Activated CD8-positive, alpha-beta memory T cell treated with anti-CD3 and anti-CD28 coated beads, Interleukin-2, amount 50 U/mL, for 1 hour (primary cell): Measurements from ENCODE around the gene C1QTNF7.

Source experiments
- DNase-seq: peaks from one replicate; pipeline ENCODE4 v3.0.0-alpha.2; 2020; ENCODE audit errors: extremely low read depth

The C1QTNF7 gene

GRCh38 chr4:15414551-15415091 is 13.2 kb upstream of the C1QTNF7 start:
- no peak for DNase-seq

DNA sequence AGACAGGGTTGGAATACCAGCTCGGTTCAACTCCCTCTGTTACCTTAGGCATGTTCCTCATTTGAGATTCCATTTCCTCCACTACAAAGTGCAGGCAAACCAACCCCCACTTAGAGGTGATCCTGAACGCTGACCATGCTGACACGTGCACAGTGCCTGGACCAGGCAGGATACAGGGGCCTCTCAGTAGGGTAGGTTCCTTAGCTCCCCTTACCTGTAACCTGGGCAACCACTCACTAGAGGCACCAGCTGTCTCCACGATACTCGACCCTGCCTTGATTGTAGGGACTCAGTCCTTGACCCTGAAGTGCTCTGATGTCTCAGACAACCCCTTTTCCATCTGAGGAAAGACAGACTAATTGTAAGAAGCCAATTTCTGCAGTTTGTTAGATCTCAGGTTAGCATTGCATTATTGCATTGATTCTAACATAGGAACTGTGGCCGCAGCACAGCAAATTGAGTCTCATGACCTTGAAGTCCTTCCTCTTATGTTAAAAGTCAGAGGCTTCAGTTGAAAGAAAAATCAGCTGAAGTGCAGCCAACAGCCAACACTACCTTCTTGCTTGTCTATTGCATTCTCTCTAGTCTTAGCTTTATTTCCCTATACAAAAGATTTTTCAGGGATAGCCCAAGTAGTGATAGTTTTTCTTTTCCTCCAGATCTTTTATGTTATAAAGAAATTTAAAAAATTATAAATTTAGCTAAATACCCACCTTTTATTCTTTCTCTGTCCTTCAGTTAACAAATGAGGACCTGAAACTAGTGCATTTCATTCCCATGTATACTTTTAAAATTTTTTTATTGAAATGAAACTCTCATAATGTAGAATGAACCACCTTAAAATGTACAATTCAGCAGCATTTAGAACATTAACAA is 11.2 kb upstream of the C1QTNF7 start:
- no peak for DNase-seq

DNA sequence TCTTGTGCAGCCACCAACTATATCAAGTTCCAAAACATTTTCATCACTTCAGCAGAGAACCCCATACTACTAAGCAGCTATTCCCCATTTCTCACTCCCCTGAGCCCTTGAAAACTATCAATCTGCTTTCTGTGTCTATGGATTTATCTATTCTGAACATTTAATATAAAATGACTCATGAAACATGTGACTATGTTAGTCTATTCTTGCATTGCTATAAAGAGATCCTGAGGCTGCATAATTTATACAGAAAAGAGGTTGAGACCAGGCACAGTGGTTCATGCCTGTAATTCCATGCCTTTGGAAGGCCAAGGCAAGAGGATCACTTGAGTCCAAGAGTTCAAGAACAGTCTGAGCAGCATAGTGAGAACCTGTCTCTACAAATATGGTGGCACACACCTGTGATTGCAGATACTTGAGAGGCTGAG is 10.6 kb upstream of the C1QTNF7 start:
- no peak for DNase-seq

GRCh38 chr4:15418956-15419355 is 8.9 kb upstream of the C1QTNF7 start:
- no peak for DNase-seq

DNA sequence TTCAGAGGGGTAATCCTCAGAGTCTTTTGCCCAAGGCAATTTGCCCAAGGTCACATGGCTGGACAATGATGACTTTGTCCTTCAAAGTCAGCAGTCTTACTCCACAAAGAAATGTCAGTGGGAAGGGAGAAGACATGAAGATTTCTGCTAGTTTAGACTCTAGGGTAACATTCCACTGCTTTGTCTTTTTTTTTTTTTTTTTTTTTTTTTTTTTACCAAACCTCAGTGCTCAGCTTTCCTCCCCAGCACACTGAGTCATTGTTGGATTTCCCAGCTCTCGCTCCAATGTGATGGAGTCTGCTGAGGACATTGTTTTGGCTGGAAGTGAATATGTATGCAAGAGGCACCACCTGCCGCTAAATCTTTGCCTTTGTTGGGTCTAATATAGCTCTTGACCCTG is 7.2 kb upstream of the C1QTNF7 start:
- DNase-seq = no peak

- DNase-seq = no peak
Observed at GRCh38 chr4:15423285-15423711, 4.5 kb upstream of the C1QTNF7 start.

- DNase-seq = no peak
Observed at GRCh38 chr4:15425520-15425919, 2.3 kb upstream of the C1QTNF7 start.

GRCh38 chr4:15427161-15427560 is 672 bp upstream of the C1QTNF7 start:
- no peak for DNase-seq

DNA sequence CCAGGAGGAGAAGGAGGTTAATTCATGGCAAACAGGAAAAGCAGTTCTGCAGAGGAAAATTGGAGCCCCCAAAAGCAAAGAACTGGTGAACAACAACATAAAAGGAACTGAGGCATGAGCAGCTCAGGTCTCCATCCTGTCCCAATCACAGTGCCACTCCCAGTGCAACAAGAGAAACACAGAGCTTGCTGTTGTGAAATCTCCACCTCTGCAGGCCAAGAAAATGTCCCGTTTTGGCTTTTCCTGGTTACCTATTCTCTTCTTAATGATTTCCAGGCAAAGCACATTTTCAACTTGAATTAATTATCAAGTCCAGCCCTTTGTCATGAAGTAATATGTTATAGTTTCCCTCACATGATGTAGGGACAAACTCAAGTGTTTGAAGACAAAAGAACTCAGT is 778 bp downstream of the C1QTNF7 start:
- no peak for DNase-seq

- no peak for DNase-seq
Observed at GRCh38 chr4:15434091-15434490, 6.3 kb downstream of the C1QTNF7 start.

- DNase-seq = no peak
Observed at GRCh38 chr4:15434676-15435075, 6.8 kb downstream of the C1QTNF7 start.

DNA sequence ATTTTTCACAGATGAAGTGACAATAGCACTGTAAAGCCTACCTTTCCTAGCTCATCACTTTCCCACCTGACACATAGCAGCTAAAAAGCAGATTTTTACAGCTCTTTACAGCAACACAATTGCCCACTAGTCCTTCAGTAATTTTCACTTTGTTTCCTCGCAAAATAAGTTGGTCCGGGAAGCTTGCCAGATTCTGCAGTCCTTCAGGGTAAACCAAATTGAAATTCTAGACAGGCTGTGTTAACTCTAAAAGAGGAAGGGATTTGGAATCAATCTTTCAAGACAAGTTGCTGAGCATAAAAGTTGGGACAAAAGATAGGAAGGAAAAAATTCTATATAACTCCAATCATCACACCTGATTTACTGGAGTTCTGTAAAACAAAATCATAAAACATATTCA is 8.7 kb downstream of the C1QTNF7 start:
- DNase-seq = no peak

DNA sequence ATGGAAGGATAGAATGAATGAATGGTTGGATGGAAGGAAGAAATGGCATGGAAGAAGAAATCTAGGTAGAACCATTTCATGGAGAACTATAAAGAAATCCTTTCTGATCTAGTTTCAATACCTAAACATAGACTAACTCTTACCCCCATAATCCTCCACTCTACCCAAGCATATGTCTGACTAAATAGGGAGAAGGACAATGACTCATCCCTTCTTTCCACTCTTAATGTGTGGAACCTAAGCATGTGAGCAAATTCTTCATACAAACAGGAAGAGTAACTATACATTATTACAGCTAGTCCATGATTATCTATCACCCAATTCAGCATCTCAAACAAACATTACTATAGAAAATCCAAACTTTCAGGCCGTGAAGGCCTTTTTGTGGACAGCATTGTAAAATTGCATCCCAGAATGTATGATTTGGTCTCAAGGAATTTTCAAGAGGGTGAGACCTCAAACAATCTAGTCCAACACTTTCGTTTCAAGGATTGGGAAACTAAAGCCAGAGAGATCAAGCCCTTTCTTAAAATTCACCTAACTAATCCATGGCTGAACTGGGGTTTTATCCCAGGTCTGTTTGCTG is 11.2 kb downstream of the C1QTNF7 start:
- no peak for DNase-seq

DNA sequence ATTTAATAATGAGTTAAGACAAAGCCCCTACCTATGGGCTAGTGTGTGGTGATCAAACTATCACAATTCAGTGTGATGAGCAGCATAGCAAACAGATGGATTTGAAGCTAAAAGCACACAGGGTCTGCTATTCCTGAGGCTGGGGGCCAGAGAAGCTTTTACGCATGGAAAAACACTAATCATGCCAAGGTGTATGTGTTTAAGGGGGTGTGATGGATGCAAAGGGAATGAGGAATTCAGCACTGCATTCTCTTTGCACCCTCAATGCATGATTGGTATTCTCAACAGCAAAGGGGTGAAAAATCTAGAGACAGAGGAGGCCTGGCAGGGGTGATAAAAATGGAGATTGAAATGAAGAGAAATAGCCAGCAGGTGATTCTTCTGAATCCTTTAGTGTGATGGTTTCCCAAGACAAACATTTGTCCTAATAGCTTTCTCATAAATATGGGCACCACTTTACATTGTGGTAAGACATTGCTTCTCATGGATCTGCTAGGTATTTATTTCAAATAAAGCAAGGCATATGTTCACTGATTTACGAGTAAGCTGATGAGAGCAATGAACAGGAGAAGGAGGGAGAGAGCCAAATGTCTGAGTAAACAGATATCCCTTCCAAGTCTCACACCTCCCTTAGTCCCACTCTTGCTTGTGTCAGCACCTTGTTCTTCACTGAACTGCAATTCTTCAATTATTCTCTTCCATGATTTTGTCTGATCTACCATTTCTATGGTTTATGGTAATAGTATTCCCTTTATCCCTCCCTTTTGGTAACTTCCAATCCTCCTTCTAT is 15.7 kb downstream of the C1QTNF7 start:
- DNase-seq = no peak

- DNase-seq = no peak
Observed at GRCh38 chr4:15444276-15444675, 16.4 kb downstream of the C1QTNF7 start.

- DNase-seq = no peak
Observed at GRCh38 chr4:15444879-15445547, 17.2 kb downstream of the C1QTNF7 start.

GRCh38 chr4:15451181-15451865 is 23.5 kb downstream of the C1QTNF7 start:
- DNase-seq = no peak

DNA sequence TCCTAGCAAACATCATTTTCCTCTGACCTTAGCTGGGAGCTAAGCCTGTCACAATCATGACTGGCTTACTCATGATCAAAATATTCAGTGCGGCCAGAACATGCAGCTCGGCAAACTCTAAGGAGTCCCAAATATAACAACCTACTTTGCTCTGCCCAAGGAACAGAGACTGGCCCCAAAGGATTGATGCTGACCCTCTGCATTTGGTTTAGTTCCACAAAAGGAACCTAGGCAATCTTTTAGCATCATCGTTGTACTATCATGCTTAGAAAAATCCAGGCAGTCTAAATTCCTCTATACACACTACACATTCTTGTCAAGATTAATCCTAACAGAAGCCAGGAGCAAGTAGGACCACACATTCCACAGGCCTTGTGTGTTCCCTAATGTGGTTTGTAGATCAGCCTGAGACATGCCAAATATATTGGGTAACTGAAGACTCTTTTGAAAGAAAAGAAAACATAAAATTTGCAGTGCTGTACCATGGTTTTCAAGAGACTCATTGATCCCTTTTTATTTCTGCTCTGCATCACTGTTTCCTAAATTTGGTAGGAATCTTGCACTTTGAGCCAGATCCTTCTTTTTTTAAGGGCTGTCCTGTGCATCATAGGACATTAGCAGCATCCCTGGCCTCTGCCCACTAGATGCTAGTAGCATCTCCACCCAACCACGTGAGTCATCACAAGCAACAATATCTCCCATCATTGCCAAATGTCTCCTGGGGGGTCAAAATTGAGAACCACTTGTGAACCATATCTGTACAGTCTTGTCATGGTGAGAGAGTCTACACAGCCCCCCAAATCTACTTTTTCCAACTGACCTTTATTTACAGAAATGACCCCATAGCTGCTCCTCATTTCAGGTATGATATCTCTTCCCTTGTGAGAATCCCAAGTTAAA is 24.3 kb downstream of the C1QTNF7 start:
- DNase-seq = no peak

DNA sequence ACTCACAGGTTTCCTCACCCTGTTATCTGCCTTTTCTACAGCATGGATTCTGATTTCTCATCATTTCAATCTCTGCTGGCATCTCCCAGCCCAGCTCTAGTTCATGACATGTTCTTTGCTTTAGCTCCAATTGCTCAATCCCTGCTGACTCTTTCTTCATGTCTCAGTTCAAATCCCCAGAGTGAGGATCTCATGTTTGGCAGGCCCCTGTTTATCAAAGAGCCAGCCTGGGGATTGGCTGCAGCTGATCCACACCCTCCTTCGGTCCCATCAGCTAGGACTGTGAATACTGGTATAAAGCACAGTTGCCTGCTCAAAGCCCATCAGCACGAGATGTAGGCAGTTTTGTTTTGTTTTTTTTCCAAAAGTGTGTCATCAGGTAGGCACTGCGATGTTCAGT is 27.5 kb downstream of the C1QTNF7 start:
- DNase-seq = no peak
